WI38 (cell line): ENCODE results near the gene CTXND1.

Experiments
- H3K4me3 ChIP-seq: 2 replicates; pipeline ENCODE4 v1.5.1; 2011; ENCODE audit warnings: low read depth, mild to moderate bottlenecking, control low read depth, low read length
- TF ChIP-seq, protein P1 (sequence below): IDR thresholded peaks from 2 replicates; pipeline ENCODE4 v1.5.1; 2012; ENCODE audit warnings: low read depth, mild to moderate bottlenecking, control low read depth, low read length

Gene CTXND1

DNA sequence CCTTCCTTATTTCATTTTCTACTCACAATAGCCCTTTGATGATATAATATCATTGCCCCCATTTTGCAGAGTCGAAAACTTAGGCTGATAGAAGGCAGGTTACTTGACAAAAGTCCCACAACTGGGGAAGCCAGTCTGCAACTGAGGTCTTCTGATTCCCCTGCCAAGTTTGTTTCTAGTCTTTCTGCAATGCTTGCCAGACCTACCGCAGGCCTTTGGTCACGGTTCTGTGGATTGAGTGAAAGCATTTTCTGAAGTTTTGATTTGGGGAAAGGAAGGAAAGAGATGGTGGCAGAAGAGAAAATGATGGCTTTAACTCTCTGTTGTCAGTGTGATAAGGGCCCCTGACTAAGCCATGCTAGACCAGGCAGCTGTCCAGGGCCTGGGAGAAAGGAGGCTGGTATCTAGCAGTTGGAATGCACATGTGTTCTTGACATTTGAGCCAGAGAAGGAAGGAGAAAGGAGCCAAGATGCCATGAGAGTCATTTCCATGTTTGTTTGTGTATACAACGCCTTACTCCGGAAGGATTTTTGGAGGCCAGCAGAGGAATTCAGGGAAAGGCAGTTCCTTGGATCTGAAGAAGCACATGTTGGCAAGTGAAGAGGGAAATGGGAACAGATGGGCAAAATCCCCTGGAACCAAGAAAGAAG, 69.3 kb downstream of the CTXND1 start:
- TF ChIP-seq, protein P1, sequence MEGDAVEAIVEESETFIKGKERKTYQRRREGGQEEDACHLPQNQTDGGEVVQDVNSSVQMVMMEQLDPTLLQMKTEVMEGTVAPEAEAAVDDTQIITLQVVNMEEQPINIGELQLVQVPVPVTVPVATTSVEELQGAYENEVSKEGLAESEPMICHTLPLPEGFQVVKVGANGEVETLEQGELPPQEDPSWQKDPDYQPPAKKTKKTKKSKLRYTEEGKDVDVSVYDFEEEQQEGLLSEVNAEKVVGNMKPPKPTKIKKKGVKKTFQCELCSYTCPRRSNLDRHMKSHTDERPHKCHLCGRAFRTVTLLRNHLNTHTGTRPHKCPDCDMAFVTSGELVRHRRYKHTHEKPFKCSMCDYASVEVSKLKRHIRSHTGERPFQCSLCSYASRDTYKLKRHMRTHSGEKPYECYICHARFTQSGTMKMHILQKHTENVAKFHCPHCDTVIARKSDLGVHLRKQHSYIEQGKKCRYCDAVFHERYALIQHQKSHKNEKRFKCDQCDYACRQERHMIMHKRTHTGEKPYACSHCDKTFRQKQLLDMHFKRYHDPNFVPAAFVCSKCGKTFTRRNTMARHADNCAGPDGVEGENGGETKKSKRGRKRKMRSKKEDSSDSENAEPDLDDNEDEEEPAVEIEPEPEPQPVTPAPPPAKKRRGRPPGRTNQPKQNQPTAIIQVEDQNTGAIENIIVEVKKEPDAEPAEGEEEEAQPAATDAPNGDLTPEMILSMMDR = no peak
- H3K4me3 ChIP-seq = no peak overlapping the region

DNA sequence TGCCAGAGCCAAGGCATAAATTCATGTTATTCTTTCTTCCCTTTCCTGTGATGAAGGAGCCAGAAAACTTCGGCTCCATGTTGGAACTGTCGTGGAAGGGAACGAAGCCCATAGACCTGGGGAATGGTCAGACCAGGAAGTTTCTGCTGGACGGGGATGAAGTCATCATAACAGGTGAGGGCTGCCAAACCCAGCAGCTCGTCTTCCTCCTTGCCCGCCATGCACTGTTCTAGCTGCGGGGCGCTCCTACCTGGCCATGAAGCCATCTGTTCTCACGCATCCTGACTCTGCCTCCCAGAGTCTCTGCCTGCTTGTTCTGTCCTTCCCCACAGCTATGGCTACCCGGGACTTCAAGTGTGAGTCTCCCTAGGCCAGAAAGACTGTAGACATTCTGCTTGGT, 71.0 kb downstream of the CTXND1 start:
- TF ChIP-seq, protein P1 = no peak

DNA sequence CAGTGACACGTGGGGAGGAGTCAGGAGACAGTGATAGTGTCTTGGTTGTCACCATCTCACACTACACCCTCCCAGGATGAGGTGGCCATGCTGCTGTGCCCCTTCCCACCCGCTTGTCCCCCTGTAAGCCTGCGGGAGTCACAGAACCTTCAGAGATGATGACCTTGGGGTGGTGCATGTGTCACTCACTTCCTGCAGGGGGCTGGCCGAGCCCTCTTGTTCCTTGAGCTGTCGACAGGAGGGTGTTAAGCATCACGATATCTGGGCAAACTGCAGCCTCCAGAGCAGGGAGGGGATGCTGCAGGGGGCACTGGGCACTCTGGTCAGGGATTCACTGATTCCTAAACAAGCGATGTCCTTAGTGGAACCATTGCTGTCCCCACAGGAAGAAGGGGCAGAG, 71.5 kb downstream of the CTXND1 start:
- TF ChIP-seq, protein P1 = no peak
- H3K4me3 ChIP-seq = no peak overlapping the region

More for the DNA sequence above, 71.0 kb downstream of the CTXND1 start:
- no peak overlapping the region for H3K4me3 ChIP-seq

DNA sequence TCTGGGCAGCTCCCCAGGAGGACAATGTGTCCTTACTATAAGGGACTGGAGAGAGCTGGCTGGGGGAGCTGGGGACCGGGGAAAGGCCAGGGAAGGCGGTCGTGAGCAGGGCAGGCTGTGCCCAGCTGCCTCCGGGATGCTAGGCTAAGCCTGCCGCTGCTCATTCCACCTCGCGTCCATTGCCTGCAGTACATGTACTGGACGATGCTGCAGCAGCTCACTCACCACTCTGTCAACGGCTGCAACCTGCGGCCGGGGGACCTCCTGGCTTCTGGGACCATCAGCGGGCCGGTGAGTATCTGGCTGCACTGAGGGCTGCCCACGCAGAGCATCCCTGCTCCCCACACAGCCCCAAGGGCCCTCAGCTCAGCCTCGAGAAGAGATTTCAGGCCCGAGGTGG, 72.1 kb downstream of the CTXND1 start:
- TF ChIP-seq, protein P1 = no peak
- H3K4me3 ChIP-seq = no peak overlapping the region

DNA sequence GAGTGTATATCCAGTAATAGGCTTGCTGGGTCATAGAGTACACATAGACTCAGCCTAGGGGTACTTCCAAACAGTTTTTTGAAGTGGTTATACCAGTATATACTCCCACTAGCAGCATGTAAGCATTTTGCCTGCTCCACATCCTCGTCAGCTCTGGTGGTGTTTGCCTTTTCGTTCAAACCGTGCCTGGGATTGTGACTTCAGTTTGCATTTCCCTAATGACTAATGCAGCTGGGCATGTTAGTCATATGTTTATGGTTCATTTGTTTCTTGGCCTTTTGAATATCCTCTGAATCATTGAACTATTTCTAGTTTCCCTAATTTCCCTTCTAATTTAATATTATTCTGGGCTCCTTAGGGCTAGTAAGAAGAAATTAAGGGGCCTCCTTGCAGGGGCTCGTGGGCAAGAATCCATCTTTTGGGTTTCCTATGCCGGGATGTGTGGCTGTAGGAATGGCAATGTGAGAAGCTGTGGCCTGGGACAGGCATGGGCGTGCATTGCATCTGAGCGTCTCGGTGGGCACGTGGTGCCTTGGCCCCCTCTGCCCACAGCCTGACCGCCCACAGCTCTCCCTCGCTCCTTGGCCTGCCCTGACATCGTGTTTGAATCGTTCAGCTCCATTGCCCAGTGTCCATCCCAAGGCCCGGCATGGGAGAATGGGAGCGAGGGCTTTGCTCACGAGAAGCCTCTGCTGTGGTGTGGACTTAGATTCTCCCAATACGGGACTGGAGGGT, 72.8 kb downstream of the CTXND1 start:
- TF ChIP-seq, protein P1 = no peak
- H3K4me3 ChIP-seq = no peak overlapping the region

DNA sequence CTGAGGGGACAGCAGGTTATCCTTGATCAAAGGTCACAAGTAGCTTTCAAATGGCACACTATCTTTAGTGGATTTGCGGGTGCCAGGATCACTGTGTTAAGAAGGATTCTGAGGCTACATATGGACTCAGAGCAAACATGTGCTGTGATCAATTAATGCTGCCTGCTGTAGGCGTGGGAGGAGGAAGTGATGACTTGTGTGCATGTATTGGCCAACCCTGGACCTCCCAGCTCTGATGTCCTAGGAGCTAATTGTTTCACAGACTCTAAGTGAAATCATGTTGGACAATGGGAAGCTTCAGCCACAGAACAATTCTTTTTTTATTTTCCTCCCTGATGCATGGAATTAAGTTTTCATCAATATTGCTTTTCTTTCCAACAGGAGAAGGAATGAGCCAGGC, 74.9 kb downstream of the CTXND1 start:
- H3K4me3 ChIP-seq = no peak overlapping the region
- TF ChIP-seq, protein P1 = no peak

DNA sequence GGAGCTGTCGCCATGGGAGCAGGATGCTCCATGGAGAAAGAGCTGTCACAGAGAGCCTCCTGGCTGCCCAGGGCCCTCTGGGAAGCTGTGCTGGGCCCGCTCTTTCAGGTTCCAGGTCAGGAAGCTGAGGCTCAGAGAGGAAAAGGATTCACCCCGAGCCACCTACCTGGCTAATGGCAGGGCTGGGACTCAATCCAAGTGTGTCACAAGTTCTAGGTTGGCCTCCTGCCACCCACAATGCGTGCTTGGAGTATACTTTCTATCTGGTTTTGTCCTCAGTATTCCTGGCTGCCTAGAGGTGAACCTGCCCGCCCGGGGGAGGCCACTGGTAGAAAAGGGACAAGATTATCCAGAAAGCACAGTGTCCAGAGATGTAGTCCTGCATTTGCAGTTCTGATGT, 75.6 kb downstream of the CTXND1 start:
- TF ChIP-seq, protein P1 = no peak
- no peak overlapping the region for H3K4me3 ChIP-seq
